ENCODE measurements around the gene TSPAN16. TPM values are rescaled to one million over a fixed set of nuclear protein-coding genes. Genes with fewer than 3 reads are reported as not detected.

TSPAN16 gene
- total and polyA plus RNA-seq, 2 of the 13 experiments (the other 11 are each of a cell fraction or from before 2014, with no cell fraction given): not detected

GRCh38 chr19:11265785-11266236, 30.1 kb upstream of the TSPAN16 start (continued):
- peak; percentile 96 for TF ChIP-seq ZBTB34 (CRISPR knock-in tag; IDR thresholded peaks at IDR 0.05)
- peak; percentile 91 for TF ChIP-seq ZNF317 (CRISPR knock-in tag; IDR thresholded peaks at IDR 0.05)
- no peak for TF ChIP-seq E2F1 (CRISPR knock-in tag; IDR thresholded peaks at IDR 0.05)
- TF ChIP-seq ZSCAN25 (CRISPR knock-in tag; IDR thresholded peaks at IDR 0.05): peak; percentile 88
- no peak for TF ChIP-seq ZBTB42 (CRISPR knock-in tag; IDR thresholded peaks at IDR 0.05)
- peak; percentile 71; the same call in 1 of the 2 replicates for TF ChIP-seq MTERF4 (CRISPR knock-in tag; IDR thresholded peaks at IDR 0.05)
- peak; percentile 79 for TF ChIP-seq BHLHE40 (IDR thresholded peaks at IDR 0.05; ENCODE audit: low read length)
- TF ChIP-seq TP53 (CRISPR knock-in tag; conservative IDR thresholded peaks at IDR 0.05): peak; percentile 70; the same call in 1 of the 2 replicates
- no peak for TF ChIP-seq SMARCC2 (IDR thresholded peaks at IDR 0.05)
- TF ChIP-seq ZNF33A (CRISPR knock-in tag; IDR thresholded peaks at IDR 0.05; ENCODE audit: borderline replicate concordance): no peak
- TF ChIP-seq CC2D1A (CRISPR knock-in tag; IDR thresholded peaks at IDR 0.05): no peak
- TF ChIP-seq MYC (CRISPR knock-in tag; IDR thresholded peaks at IDR 0.05; ENCODE audit: borderline replicate concordance): peak; percentile 100
- 0 out of 2 replicates have a peak, but pooled peaks have one; percentile 50 for TF ChIP-seq RFXANK (CRISPR knock-in tag; IDR thresholded peaks at IDR 0.05)
- peak; percentile 89; the same call in 1 of the 2 replicates for TF ChIP-seq ZNF670 (CRISPR knock-in tag; IDR thresholded peaks at IDR 0.05; ENCODE audit: borderline replicate concordance)
- 0 out of 2 replicates have a peak, but pooled peaks have one; percentile 80 for TF ChIP-seq NFAT5 (CRISPR knock-in tag; IDR thresholded peaks at IDR 0.05)
- TF ChIP-seq TIGD3 (CRISPR knock-in tag; IDR thresholded peaks at IDR 0.05; ENCODE audit: borderline replicate concordance): no peak
- TF ChIP-seq TCF7 (IDR thresholded peaks at IDR 0.05; ENCODE audit: low read depth): peak; percentile 62; the same call in 1 of the 2 replicates
- TF ChIP-seq ATM (IDR thresholded peaks at IDR 0.05; ENCODE audit: borderline replicate concordance): no peak
- no peak for TF ChIP-seq NFIC (IDR thresholded peaks at IDR 0.05; ENCODE audit: low read length)
- no peak for TF ChIP-seq ZNF496 (CRISPR knock-in tag; IDR thresholded peaks at IDR 0.05; ENCODE audit: insufficient replicate concordance)
- no peak for TF ChIP-seq ZSCAN20 (CRISPR knock-in tag; IDR thresholded peaks at IDR 0.05; ENCODE audit: borderline replicate concordance)
